ENCODE data around the gene ITPK1.

ITPK1 gene

DNA sequence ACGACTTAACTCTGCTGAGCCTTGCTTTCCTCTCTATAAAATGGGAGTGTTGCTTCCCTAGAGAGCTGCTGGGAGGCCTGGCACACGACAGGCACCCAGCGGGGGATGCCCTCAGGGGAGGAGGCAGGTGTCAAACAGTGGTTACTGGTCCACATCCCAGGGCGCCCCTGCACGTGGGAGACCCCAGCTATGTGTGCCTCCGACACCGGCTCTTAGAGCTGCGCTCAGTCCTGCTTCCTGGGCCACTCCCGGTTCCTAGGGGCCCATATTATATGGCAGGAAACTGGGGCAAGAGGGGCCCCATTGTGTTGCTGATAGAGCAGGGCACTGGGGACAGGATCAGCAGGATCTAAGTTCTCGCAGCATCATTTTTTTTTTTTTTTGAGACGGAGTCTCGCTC, 145.5 kb downstream of the ITPK1 start:
- no peak for DNase-seq (ENCODE audit: low read depth, low spot score)

DNA sequence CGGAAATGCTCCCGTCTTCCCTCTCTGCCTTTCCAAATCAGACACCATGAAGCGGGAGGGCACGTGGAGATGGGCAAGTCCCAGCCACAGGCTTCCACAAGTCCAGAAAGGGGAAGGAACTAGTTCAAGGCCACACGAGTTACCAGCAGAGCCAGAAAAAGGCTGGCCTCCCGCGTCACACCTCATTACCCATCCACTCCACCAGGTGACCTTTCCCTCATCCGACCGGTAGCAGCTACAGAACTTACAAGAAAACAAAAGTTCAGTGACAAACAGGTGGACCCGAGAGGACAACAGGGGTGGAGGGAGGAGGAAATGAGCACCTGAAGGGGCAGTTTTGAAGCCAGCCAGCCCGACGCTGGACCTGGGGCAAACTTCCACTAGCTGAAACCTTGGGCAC, 145.9 kb downstream of the ITPK1 start:
- no peak for DNase-seq (ENCODE audit: low read depth, low spot score)

DNA sequence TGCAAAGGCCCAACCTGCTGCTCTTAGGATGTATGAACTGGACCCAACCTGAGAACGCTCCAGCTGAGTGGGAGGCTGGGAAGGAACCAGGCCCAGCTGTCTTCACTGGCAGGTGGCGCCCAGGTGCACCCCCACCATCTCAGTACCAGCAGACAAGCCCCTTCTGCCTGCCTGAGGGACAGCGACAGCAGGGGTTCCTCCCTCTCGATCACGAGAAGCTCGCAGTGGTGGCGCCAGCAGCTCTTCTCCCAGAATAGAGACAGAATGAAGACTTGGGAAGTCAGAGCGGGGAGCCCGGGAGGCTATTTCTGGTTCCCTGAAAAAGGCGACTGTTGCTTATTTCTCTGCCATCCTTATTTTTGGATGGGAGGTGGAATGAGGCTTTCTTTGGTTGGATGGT, 146.3 kb downstream of the ITPK1 start:
- no peak for DNase-seq (ENCODE audit: low read depth, low spot score)

DNA sequence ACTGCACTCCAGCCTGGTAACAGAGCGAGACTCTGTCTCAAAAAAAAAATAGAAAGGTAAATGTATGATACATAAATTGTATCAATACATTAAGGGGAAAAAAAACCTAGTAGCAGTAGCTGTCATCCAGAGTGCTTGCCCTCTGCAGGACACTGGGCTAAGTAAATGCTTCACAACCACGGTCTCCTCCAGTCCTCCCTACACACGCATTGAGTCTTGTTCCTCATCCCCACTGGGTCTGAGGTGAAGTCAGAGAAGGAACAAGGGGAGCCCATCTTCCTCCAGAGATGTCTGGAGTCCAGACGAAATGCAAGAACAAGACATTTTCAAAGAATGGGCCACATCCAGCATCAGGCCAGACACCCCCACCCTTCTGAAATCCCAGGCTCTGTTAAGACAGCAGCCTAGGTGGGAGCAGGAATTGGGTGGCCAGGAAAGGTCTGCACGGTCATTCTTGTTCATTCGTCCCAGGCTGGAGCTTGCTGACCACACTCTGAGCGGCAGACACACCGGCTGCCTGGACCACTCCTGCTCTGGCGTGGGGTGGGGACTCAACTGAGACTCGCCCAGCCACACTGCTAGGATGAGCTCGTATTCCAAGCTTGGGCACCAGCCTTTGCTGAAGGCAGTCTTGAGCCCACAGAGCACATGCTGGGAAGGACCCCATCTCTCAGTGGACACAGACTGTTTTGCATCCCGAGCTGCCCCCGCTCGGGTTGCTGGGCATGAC, 147.3 kb downstream of the ITPK1 start:
- no peak for DNase-seq (ENCODE audit: low read depth, low spot score)

DNA sequence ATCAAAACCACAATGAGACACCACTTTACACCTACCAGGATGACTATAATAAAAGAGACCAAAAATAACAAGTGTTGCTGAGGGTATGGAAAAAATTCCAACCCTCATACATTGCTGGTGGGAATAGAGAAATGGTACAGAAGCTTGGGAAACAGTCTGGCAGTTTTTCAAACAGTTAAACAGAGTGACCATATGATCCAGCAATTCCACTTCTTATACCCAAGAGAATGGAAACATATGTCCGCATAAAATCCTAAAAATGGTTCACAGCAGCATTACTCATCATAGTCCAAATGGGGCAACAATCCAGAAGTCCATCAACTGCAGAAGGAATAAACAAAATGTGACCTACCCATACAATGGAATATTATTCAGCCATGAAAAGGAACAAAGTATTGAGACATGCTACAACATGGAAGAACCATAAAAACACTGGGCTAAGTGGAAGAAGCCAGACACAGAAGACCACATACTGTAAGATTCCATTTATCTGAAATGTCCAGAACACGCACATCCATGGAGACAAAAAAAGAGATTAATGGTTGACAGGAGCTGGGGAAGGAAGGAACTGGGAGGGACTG, 148.3 kb downstream of the ITPK1 start:
- no peak for DNase-seq (ENCODE audit: low read depth, low spot score)

DNA sequence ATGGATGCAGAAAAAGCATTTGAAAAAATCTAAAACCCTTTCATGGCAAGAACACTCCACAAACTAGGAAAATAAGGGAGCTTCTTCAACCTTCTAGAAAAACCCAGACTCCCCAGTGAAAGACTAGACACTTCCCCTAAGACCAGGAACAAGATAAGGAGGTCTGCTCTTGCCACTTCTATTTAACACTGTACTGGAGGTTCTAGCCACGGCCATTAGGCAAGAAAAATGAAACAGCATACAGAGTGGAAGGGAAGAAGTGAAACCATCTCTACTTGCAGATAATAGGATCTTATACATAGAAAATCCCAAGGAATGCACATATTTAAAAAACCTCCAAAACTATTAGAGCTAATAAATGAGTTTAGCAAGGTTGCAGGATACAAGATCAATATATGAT, 150.4 kb downstream of the ITPK1 start:
- no peak for DNase-seq (ENCODE audit: low read depth, low spot score)

DNA sequence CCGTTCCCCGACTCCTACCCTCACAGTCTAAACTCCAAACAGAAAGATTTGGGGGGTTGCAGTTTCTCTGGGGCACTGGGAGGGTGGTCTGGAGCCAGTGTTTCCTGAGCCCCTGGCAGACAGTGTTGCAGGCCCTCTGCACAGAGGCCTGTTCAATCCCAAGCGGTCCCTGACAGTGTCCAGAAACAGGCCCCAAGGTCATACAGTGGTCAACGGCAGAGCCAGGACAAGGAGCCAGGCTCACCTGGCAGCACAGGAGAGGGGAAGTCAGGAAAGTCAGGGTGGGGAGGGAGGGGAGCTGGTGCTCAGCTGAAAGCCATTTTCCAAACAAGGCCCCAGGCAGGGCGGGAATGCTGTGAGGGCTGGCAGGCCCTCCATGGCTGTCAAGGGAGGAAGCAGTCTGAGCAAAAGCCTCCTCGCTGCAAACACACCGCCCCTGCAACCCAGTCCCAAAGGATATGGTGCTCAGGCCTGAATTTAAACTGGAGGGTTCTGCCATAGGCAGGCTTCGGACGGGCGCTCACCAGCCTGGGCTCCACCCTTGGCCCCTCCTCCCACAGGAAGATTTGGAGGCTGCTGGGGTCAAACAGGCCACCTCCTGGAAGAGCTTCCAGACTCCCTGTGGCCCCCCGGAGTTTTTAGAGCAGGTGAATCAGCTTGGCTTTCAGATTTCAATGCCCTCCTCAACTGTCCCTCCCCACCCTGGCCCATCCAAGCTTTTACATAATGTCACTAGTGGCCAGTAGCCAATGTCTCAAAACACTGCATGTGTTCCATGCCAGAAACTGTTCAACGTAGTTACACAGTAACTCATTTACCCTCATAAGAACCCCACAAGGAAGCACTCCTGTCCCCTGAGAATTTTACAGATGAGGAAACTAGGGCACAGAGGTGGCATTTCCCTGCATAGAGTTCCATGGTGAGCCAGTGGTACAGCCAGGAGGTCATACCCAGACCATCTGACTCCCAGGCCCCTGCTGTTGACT, 151.3 kb downstream of the ITPK1 start:
- DNase-seq (ENCODE audit: low read depth, low spot score): no peak

DNA sequence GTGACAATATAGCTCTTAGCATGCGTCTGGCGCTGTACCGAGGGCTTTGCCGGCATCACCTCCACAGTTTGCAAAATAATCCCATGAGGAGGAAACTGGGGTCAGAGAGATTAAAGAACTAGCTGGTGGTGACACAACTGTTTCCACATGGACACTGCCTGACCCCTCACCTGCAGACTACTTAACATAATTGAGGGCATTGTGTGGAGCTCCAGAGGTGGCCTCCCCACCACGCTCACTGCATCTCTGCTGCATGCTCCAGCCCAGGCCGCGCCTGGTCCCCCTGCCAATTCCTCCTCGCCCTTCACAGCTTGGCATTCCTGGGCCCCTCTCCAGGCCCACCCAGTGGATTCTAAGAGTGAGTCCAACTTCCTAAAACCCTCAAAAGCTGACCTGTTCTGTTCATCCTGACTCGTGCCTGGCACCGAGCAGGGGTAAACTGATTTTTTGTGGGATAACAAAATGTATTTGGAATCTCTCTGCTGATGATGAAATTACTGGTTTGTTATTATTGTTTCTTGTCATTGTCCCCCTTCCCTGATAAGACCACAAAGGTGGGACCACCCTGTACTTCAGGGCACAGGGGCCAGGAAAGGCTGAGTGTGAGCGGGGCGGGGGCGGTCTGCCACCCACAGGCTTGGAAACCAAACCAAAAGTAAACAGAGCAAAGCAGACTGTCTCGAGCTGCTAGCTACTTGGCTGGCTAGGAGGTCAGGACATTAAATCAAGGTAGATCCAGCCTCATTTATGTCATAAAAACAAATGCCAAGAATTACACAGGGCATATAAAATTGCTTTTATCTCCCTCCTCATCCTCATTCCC, 152.2 kb downstream of the ITPK1 start:
- no peak for DNase-seq (ENCODE audit: low read depth, low spot score)

DNA sequence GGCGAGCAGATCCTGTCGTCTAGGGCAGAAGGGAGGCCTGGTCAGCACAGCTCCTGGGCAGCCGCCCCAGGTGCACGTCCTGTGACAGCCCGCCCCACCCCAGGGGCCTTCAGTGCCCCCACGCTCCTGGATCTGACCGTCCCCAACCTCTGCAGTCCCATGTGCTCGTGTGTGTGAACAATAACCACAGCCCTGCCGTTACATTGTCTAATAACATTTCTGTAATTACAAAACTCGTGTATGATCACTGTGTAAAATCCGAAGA, 153.0 kb downstream of the ITPK1 start:
- no peak for DNase-seq (ENCODE audit: low read depth, low spot score)

DNA sequence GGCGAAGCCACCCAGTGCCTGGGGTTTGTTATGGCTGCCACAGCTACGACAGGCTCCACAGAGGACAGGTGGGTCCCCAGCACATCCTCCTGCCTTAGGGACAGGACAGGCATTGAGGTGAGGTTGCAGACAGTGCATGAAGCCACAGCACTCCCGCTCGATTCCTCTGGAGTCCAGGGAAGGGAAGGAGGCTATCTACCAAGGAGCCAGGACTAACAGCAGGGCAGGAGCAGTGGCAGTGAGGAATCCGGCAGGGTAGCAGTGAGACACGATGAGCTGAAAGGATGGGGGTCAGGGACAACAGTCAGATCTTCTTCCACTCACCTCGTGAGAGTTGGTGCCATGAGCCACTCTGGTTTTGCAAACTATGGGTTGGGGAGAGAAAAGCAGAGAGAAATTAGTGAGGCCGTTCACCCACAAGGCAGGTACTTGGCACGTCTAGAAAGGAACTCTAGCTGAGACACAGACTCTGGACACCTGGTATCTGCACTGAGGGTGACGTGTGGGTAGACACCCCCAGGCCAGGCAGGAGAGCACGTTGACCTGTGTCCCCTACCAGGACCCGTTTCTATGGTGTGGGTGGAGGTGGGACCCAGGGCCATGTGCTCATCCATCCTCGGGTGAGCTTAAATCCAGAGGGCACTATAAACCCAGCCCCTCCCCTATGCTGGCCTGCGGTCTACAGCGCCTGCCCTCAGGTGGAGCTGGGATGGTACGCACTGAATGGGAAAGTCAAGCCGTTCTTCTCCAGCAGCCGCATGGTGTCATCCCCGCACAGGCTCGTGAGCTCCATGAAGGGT, 153.5 kb downstream of the ITPK1 start:
- no peak for DNase-seq (ENCODE audit: low read depth, low spot score)

DNA sequence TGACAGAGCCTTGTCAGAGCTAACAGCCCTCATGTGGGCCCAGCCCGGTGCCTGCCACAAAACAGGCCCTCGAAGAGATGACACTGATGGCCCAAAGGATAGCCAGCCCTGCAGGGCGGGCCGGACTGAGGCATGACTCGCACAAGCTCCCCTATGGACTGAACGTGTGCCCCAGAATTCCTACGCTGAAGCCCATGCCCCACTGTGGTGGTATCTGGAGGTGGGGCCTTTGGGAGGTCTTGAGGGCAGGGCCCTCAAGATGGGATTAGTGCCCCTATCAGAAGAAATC, 154.2 kb downstream of the ITPK1 start:
- no peak for DNase-seq (ENCODE audit: low read depth, low spot score)

DNA sequence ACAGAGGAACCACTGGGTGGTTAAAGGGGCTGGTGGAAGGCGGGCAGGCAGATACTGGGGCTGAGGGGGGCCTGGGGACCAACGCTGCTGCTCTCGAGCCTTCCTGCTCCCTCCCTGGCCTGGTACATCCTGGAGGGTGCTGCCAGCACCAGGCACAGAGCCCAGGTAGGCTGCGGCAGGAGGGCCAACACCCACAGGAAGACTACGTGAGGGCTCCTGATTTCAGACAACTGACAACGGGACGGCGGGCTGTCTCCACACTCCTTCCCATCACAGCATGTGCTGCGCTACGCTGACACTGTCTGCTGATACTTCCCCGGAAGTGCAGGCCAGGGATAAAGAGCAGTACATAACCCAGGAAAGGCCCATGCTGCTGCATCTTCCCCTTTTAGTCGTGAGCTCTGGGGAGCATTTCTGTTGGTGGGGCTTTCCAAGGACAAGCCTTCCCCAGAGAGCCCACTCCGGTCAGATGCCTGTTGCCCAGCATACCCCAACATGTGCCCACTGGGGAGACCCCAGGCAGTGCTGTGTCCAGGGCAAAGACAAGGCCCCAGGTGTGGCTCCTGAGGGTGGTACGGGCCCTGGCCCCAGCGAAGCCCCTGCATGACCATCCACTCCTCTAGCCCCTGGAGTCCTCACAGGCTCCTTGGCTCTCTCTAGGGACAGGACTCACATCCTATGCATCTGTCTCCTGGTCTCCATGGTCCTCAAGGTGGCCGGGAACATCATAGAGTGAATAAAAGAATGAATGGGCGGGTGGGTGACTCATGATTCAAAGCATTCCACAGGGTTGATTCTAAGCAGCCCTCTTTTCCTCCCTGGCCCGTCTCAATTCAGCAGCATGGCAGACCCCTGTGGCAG, 154.8 kb downstream of the ITPK1 start:
- no peak for DNase-seq (ENCODE audit: low read depth, low spot score)

DNA sequence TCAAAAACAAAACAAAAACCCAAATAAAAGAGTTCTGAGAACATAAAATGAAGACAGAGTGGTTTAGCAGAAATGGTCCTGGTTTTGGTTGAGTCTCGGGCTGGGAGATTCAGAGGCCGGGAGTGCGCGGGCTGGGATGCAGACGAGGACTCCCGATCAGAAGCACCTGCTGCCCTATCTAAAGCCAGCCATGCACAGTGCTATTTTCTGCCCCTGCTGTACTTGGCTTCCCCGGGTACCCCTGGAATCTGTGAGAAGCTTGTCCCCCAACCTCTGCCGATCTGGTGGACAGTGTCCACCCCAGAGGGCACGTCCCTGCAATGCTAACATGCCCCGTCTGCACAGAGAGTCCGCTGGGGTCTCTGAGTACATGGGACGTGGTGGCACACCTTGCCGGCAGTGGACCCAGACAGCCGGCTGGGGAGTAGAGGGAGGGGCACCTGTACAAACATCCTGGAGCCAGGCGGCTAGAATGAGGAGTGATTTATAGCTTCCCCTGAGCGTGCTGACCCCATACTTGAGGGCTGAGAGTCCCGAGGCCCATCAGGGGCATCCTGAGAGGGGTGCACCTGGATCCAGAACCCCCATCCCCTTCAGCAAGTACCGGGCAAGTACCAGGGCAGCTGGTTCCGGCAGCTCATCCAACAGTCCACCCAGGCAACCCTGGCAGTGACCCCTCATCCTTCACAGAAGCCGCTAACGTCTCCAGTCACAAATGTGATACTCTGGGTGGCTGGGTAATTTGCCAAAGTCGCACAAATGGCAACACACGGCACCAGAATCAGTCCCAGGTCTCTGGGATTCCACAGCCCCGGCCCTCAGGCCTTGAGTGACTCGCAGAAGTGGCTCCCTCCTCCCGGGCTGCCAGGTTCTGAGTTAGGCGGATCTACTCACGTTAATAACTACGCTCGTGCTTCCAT, 155.7 kb downstream of the ITPK1 start:
- no peak for DNase-seq (ENCODE audit: low read depth, low spot score)

DNA sequence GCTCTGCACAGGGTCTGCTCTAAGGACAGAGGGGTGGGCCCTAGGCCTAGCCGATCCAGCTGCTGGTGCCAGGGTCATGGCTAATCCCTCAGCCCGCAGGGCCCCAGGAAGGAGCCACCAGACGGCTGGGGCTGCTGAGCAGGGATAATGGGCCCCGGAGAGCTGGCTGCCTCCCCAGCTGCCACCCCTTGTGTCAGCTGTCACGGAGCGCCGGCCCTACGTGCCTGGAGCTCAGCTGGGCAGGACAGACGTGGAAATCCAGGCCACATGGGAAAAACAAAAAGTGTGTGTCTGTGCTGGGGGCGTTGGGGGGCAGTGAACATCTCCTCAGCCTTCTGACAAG, 156.6 kb downstream of the ITPK1 start:
- no peak for DNase-seq (ENCODE audit: low read depth, low spot score)

DNA sequence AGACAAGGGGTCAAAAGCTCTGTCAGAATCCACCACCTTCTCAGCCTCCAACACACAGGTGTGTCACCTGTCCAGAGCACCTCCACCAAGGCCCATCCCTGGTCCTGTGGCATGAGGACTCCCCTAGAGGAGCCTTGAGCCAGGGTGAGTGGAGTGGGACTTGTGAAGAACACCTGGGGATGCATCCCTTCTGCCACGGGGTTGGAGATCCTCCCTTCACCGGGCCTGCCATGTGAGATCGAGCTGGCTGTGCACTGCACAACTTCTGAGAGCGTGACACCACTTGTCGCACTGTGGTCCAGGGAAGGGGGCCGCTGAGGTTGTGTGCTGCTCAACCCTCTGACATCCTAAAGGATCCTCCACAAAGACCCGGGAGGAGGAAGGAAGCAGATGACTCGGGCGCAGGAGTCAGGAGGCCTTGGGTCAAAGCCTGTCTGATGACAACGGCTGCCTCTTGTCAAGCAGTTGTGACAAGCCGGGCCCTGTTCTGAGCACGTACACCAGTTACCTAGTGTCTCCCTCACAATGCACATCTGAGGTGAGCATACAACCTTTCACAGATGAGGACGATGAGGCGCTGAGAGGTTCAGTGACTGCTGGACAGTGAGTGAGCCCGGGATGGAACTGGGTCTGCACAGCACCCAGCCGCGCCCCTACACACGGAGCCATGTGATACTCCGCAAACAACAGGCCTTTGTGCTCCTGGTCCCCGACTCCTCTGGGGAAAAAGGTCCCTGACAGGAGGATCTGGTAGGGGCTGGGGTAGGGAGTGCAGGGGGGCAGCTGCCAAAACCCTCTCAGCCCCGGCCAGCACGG, 157.1 kb downstream of the ITPK1 start:
- no peak for DNase-seq (ENCODE audit: low read depth, low spot score)

DNA sequence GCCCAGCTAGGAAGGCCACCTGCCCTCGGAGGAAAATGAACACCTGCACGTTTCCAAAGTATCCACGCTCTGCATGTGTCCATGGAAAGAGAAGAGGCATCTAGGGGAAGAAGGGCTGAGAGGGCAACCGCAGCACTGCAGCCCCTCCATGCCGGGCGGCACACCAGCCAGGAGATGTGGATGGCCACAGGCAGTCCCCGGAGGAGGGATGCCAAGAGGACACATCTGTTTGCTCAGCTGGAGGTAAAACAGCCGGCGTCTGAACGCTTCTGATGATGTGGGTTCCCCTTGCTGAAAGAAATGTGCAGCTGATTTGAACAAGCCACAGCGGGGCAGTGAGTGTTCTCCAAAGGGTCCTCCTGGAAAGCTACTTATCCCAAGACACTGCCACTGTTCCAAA, 158.8 kb downstream of the ITPK1 start:
- no peak for DNase-seq (ENCODE audit: low read depth, low spot score)

DNA sequence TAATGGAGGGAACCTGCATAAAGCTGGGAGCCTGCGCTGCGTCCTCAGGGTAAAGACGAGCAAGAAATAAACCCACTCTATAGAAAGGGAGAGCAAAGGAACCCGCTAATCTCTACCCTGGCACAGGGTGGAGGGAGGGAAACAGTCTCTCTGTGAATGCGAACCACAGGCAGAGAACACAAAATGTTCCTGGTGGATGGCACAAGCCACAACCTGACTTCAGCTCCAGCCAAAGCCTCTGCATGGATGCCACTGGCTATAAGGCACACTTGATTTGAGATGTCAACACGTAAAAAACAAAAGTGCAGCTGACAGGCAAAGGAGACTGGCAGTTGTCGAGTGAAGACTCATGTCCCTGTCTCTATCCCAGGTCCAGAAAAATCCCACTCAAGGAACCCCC, 160.3 kb downstream of the ITPK1 start:
- DNase-seq (ENCODE audit: low read depth, low spot score): no peak

DNA sequence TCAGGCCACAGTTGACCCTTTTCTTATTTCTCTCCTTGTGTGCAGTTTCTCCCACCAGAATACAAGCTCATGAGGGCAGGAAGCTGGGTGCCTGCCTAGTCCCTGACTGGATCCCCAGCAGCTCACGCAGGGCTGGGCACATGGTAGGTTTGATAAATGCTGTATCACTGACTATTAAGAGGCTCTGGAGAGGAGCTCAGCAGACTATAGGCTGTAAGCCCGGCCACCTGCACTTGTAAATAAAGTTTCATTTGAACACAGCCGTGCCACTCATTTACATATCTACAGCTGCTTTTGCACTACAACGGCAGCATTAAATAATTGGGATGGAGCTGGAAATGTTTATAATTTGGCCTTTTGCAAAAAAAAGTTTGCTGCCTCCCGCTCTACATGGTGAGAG, 160.8 kb downstream of the ITPK1 start:
- no peak for DNase-seq (ENCODE audit: low read depth, low spot score)

DNA sequence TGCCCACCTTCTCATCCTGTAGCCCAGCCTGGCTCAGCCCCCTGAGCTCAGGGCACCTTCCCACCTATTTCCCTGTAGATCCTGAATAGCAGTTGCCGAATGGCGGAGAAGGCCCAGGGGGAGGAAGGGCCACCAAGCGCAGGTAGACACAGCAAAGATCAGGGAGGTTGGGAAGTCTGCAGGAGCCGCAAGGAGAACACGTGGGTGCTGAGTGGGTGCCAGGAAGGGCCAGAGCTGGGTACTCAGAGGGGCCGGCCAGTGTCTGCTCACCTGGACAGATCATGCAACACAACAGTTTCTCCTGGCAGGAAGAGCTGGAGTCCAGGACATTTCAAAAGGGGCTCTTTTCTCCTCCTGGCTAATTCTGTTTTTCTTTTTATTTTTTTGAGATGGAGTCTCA, 162.2 kb downstream of the ITPK1 start:
- DNase-seq (ENCODE audit: low read depth, low spot score): no peak

Data from ELF-1 (cell line).